ENCODE results near the gene LILRB2. TPM values are rescaled to one million over a fixed set of nuclear protein-coding genes. Genes with fewer than 3 reads are reported as not detected.
"Not testable (repeated sequence)": the region's sequence is repeated elsewhere in the genome, so short reads cannot be mapped to it uniquely, and the experiment has no call there.

Gene LILRB2
- total and polyA plus RNA-seq, 2 experiments from 2014 or later: not detected

DNA sequence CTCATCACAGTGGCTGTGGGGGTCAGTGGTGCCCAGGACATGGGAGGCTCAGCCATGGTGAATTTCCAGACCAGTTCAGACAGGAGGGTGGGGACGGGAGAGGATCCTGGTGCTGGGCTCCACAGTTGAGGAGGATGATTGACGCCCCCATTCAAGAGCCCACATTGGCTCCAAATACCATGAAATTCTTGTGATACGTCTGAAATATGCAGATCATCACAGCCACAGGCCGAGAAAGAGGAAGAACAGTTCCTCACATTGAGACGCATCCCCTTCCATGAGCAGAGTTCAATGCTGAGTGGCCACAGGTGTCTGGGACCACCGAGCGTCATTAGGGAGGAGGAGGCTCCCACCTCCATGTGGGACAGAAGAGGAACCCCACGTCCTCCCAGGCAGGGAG lies 37.1 kb downstream of the LILRB2 start:
- H3K9me2 ChIP-seq (ENCODE audit: insufficient read depth); H3F3A ChIP-seq (replicated peaks; ENCODE audit: low read depth); H4K20me1 ChIP-seq (replicated peaks; ENCODE audit: insufficient read depth); H3K9me3 Mint-ChIP-seq; H2AFZ ChIP-seq; H3K36me3 ChIP-seq (ENCODE audit: insufficient read depth); H3K79me2 ChIP-seq (replicated peaks; ENCODE audit: insufficient read depth); H3K4me3 ChIP-seq; H3K4me3 Mint-ChIP-seq; H3K27ac ChIP-seq (ENCODE audit: low read depth); H3K4me2 ChIP-seq; H3K27me3 ChIP-seq (ENCODE audit: insufficient read depth); H3K4me1 ChIP-seq (ENCODE audit: insufficient read depth); ATAC-seq; DNase-seq (ENCODE audit: low spot score); H3K27me3 Mint-ChIP-seq (ENCODE audit: insufficient read depth, low read depth, poor library complexity); H3K36me3 Mint-ChIP-seq (ENCODE audit: low read depth); H3K4me1 Mint-ChIP-seq; H3K27ac Mint-ChIP-seq: not testable (repeated sequence)

GRCh38 chr19:54242646-54243045 lies 38.3 kb downstream of the LILRB2 start, which contains the start of gene LILRA6:
Gene LILRA6, minus strand, starts transcription at chr19:54242790.
- H3K27me3 Mint-ChIP-seq (ENCODE audit: insufficient read depth, low read depth, poor library complexity): not testable (repeated sequence)

DNA sequence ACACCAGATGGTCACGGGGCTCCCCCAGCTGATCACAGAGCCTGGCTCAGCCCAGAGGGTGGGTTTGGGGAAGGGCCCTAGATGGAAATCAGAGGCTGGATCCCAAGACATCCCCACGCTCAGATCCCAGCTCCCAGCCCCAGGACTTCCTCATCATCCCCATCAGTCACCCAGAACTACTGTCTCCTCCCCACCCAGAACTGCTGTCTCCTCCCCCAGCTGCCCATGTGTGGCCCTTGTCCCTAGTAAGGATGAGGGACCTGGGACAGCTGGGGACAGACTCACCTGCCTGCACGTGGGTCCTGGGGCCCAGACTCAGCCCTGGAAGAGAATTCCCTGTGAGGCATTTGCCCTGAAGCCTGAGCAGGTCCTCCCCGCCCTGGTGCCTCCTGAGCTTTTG lies 38.7 kb downstream of the LILRB2 start:
- H2AFZ ChIP-seq; H3K27me3 Mint-ChIP-seq (ENCODE audit: insufficient read depth, low read depth, poor library complexity); H3K36me3 ChIP-seq (ENCODE audit: insufficient read depth); H3K27ac ChIP-seq (ENCODE audit: low read depth); H3K36me3 Mint-ChIP-seq (ENCODE audit: low read depth); H3K4me3 ChIP-seq; DNase-seq (ENCODE audit: low spot score); H4K20me1 ChIP-seq (replicated peaks; ENCODE audit: insufficient read depth); H3K27me3 ChIP-seq (ENCODE audit: insufficient read depth); H3K9me3 Mint-ChIP-seq; H3K4me2 ChIP-seq; ATAC-seq; H3K4me3 Mint-ChIP-seq; H3K4me1 Mint-ChIP-seq; H3F3A ChIP-seq (replicated peaks; ENCODE audit: low read depth); H3K27ac Mint-ChIP-seq; H3K79me2 ChIP-seq (replicated peaks; ENCODE audit: insufficient read depth); H3K9me2 ChIP-seq (ENCODE audit: insufficient read depth); H3K4me1 ChIP-seq (ENCODE audit: insufficient read depth): not testable (repeated sequence)

More at GRCh38 chr19:54242646-54243045, 38.3 kb downstream of the LILRB2 start, which contains the start of gene LILRA6:
- H3K79me2 ChIP-seq (replicated peaks; ENCODE audit: insufficient read depth); H3K27ac Mint-ChIP-seq; ATAC-seq; H3K4me1 Mint-ChIP-seq; H3F3A ChIP-seq (replicated peaks; ENCODE audit: low read depth); H3K4me3 Mint-ChIP-seq; H3K27me3 ChIP-seq (ENCODE audit: insufficient read depth); H2AFZ ChIP-seq; H3K4me1 ChIP-seq (ENCODE audit: insufficient read depth); H3K36me3 Mint-ChIP-seq (ENCODE audit: low read depth); H3K9me3 Mint-ChIP-seq; H3K27ac ChIP-seq (ENCODE audit: low read depth); DNase-seq (ENCODE audit: low spot score); H3K4me2 ChIP-seq; H3K9me2 ChIP-seq (ENCODE audit: insufficient read depth); H4K20me1 ChIP-seq (replicated peaks; ENCODE audit: insufficient read depth); H3K36me3 ChIP-seq (ENCODE audit: insufficient read depth); H3K4me3 ChIP-seq: not testable (repeated sequence)

- DNase-seq (ENCODE audit: low spot score); H2AFZ ChIP-seq; H3K27me3 ChIP-seq (ENCODE audit: insufficient read depth); H3K36me3 Mint-ChIP-seq (ENCODE audit: low read depth); H3K9me2 ChIP-seq (ENCODE audit: insufficient read depth); H3K27ac Mint-ChIP-seq; H3K79me2 ChIP-seq (replicated peaks; ENCODE audit: insufficient read depth); H3K4me3 Mint-ChIP-seq; H3K4me1 ChIP-seq (ENCODE audit: insufficient read depth); H3K36me3 ChIP-seq (ENCODE audit: insufficient read depth); H3K27ac ChIP-seq (ENCODE audit: low read depth); H3F3A ChIP-seq (replicated peaks; ENCODE audit: low read depth); H3K4me2 ChIP-seq; H3K4me1 Mint-ChIP-seq; H3K27me3 Mint-ChIP-seq (ENCODE audit: insufficient read depth, low read depth, poor library complexity); H3K4me3 ChIP-seq; H4K20me1 ChIP-seq (replicated peaks; ENCODE audit: insufficient read depth); H3K9me3 Mint-ChIP-seq: not testable (repeated sequence)
- ATAC-seq: peak; percentile 12; the same call in 2 of the 3 replicates
These were observed 40.3 kb downstream of the LILRB2 start for GRCh38 chr19:54240372-54241336.

- ATAC-seq: peak; percentile 25; the same call in 2 of the 3 replicates
- DNase-seq (ENCODE audit: low spot score); H3K27ac Mint-ChIP-seq; H3K9me3 Mint-ChIP-seq; H3K36me3 Mint-ChIP-seq (ENCODE audit: low read depth); H3K27ac ChIP-seq (ENCODE audit: low read depth); H3K4me1 ChIP-seq (ENCODE audit: insufficient read depth); H2AFZ ChIP-seq; H3K27me3 Mint-ChIP-seq (ENCODE audit: insufficient read depth, low read depth, poor library complexity); H3K36me3 ChIP-seq (ENCODE audit: insufficient read depth); H3K4me3 Mint-ChIP-seq; H3K27me3 ChIP-seq (ENCODE audit: insufficient read depth); H3K79me2 ChIP-seq (replicated peaks; ENCODE audit: insufficient read depth); H3K9me2 ChIP-seq (ENCODE audit: insufficient read depth); H3F3A ChIP-seq (replicated peaks; ENCODE audit: low read depth); H3K4me3 ChIP-seq; H3K4me2 ChIP-seq; H4K20me1 ChIP-seq (replicated peaks; ENCODE audit: insufficient read depth); H3K4me1 Mint-ChIP-seq: not testable (repeated sequence)
These were observed 41.2 kb downstream of the LILRB2 start for GRCh38 chr19:54239491-54240371.

Measured in GM23338 (cell line).